NB4 (cell line): ENCODE measurements around the gene RDM1.

Experiments used
- DNase-seq: peaks from one replicate; pipeline ENCODE4 v3.0.0; 2010; ENCODE audit warnings: low read depth
- H3K4me3 ChIP-seq: one replicate; pipeline ENCODE4 v1.5.1; 2011; ENCODE audit warnings: mild to moderate bottlenecking, low read depth, low read length, moderate library complexity
- CTCF ChIP-seq: IDR thresholded peaks from one replicate; pipeline ENCODE4 v1.5.1; 2012; ENCODE audit warnings: low read depth, low read length
- MAX ChIP-seq: IDR thresholded peaks from 2 replicates; pipeline ENCODE4 v1.6.1; 2011; ENCODE audit warnings: low read depth, low read length
- MYC ChIP-seq: IDR thresholded peaks from 2 replicates; pipeline ENCODE4 v1.6.1; 2011; ENCODE audit warnings: low read depth, low read length
- POLR2A ChIP-seq: IDR thresholded peaks from 2 replicates; pipeline ENCODE4 v1.6.1; 2011; ENCODE audit warnings: mild to moderate bottlenecking; ENCODE audit not compliant: insufficient read length; ENCODE audit errors: extremely low read depth

The RDM1 gene

GRCh38 chr17:35931794-35932425 lies 1.3 kb upstream of the RDM1 start:
- no peak for TF ChIP-seq MYC
- no peak for TF ChIP-seq MAX
- no peak for TF ChIP-seq CTCF
- no peak for TF ChIP-seq POLR2A
- no peak for DNase-seq
- H3K4me3 ChIP-seq, result no peak overlapping the region

- H3K4me3 ChIP-seq, result no peak overlapping the region
- TF ChIP-seq MYC (no peak), POLR2A (no peak), MAX (no peak), CTCF (no peak)
- no peak for DNase-seq
These were observed 2.9 kb downstream of the RDM1 start for GRCh38 chr17:35927714-35928113.

- DNase-seq, result no peak
- no peak for TF ChIP-seq MAX
- no peak for TF ChIP-seq MYC
- TF ChIP-seq CTCF, result no peak
- no peak overlapping the region for H3K4me3 ChIP-seq
These were observed 6.9 kb downstream of the RDM1 start for GRCh38 chr17:35923609-35924114.

- TF ChIP-seq MAX (no peak), MYC (no peak), CTCF (no peak), POLR2A (no peak)
- no peak for DNase-seq
- H3K4me3 ChIP-seq, result no peak overlapping the region
These were observed 10.3 kb downstream of the RDM1 start for GRCh38 chr17:35920229-35920628.

- TF ChIP-seq MYC (no peak), MAX (no peak), POLR2A (no peak)
- H3K4me3 ChIP-seq, result no peak overlapping the region
- no peak for DNase-seq
These were observed 11.9 kb downstream of the RDM1 start for GRCh38 chr17:35918665-35919064.

GRCh38 chr17:35917519-35918213 lies 12.9 kb downstream of the RDM1 start:
- no peak for TF ChIP-seq CTCF
- no peak for TF ChIP-seq MAX
- no peak for TF ChIP-seq POLR2A
- TF ChIP-seq MYC, result no peak
- no peak overlapping the region for H3K4me3 ChIP-seq

More at GRCh38 chr17:35917519-35918213, 12.9 kb downstream of the RDM1 start:
- DNase-seq, result no peak
